Measurements from ENCODE around the gene CKS1B.
"Not testable (repeated sequence)": the region's sequence is repeated elsewhere in the genome, so short reads cannot be mapped to it uniquely, and the experiment has no call there.

Gene CKS1B

GRCh38 chr1:154972517-154973343, 1.8 kb upstream of the CKS1B start:
- TF ChIP-seq CTCF (IDR thresholded peaks at IDR 0.05; ENCODE audit: extremely low read depth, missing control alignments) = no peak

GRCh38 chr1:154973344-154974101, 958 bp upstream of the CKS1B start:
- no peak for TF ChIP-seq CTCF (IDR thresholded peaks at IDR 0.05; ENCODE audit: extremely low read depth, missing control alignments)
- peak; percentile 88 for DNase-seq (ENCODE audit: low spot score)

More at GRCh38 chr1:154972517-154973343, 1.8 kb upstream of the CKS1B start:
- DNase-seq (ENCODE audit: low spot score) = no peak

- no peak for TF ChIP-seq CTCF (IDR thresholded peaks at IDR 0.05; ENCODE audit: extremely low read depth, missing control alignments)
- DNase-seq (ENCODE audit: low spot score) = peak; percentile 87
These were observed 427 bp downstream of the CKS1B start for GRCh38 chr1:154974808-154975408.

GRCh38 chr1:154975409-154976059, 1.1 kb downstream of the CKS1B start:
- TF ChIP-seq CTCF (IDR thresholded peaks at IDR 0.05; ENCODE audit: extremely low read depth, missing control alignments) = no peak

GRCh38 chr1:154977762-154978161, 3.3 kb downstream of the CKS1B start:
- not testable (repeated sequence) for DNase-seq (ENCODE audit: low spot score)

More at GRCh38 chr1:154975409-154976059, 1.1 kb downstream of the CKS1B start:
- DNase-seq (ENCODE audit: low spot score) = peak; percentile 51

- DNase-seq (ENCODE audit: low spot score) = no peak
- no peak for TF ChIP-seq CTCF (IDR thresholded peaks at IDR 0.05; ENCODE audit: extremely low read depth, missing control alignments)
These were observed 3.9 kb downstream of the CKS1B start for GRCh38 chr1:154978360-154978759.

GRCh38 chr1:154982341-154982740, 7.9 kb downstream of the CKS1B start:
- no peak for TF ChIP-seq CTCF (IDR thresholded peaks at IDR 0.05; ENCODE audit: extremely low read depth, missing control alignments)
- DNase-seq (ENCODE audit: low spot score) = no peak
